Transverse colon (tissue), 3 donors: ENCODE data around the gene HES4.
"Not testable (repeated sequence)": the region's sequence is repeated elsewhere in the genome, so short reads cannot be mapped to it uniquely, and the experiment has no call there.

Source experiments
- POLR2A ChIP-seq: fragments of 450-650 bp; IDR thresholded peaks from one replicate; pipeline ENCODE4 v1.6.1; 2016; ENCODE audit warnings: antibody characterized with exemption, mild to moderate bottlenecking, moderate library complexity
- TF ChIP-seq, protein P1 (sequence below), 5 experiments: fragments of 200-600 bp in 3 of 5; fragments of 450-650 bp in 2 of 5; sonication (generic) in 3 of 5; IDR thresholded peaks; 1 replicate in 2 of 5; 2 replicates in 3 of 5; pipeline ENCODE4 v1.5.1; 2016 to 2017; ENCODE audit warnings: antibody characterized with exemption in 5 of 5, inconsistent platforms in 3 of 5, mild to moderate bottlenecking in 2 of 5, moderate library complexity in 1 of 5

DNA sequence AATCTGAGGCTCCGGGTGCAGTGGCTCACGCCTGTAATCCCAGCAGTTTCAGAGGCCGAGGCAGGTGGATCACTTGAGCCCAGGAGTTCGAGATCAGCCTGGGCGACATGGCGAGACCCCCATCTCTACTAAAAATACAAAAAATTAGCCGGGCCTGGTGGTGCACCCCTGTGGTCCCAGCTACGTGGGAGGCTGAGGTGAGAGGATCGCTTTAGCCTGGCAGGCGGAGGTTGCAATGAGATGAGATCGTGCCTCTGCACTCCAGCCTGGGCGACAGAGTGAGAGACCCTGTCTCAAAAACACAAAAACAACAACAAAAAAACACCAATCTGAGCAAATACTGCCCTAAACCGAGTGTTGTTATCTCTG, 12.8 kb upstream of the HES4 start:
- TF ChIP-seq, protein P1, sequence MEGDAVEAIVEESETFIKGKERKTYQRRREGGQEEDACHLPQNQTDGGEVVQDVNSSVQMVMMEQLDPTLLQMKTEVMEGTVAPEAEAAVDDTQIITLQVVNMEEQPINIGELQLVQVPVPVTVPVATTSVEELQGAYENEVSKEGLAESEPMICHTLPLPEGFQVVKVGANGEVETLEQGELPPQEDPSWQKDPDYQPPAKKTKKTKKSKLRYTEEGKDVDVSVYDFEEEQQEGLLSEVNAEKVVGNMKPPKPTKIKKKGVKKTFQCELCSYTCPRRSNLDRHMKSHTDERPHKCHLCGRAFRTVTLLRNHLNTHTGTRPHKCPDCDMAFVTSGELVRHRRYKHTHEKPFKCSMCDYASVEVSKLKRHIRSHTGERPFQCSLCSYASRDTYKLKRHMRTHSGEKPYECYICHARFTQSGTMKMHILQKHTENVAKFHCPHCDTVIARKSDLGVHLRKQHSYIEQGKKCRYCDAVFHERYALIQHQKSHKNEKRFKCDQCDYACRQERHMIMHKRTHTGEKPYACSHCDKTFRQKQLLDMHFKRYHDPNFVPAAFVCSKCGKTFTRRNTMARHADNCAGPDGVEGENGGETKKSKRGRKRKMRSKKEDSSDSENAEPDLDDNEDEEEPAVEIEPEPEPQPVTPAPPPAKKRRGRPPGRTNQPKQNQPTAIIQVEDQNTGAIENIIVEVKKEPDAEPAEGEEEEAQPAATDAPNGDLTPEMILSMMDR (IDR thresholded peaks at IDR 0.05), result not testable (repeated sequence)
- TF ChIP-seq POLR2A, result not testable (repeated sequence)
